Loucy (cell line): ENCODE data around the gene FLNA.

Experiments used
- H2AFZ ChIP-seq: fragments of 200-600 bp; sonication (generic); 2 replicates; pipeline ENCODE4 v1.6.0; 2016; ENCODE audit warnings: antibody characterized with exemption, mild to moderate bottlenecking, low read length, moderate library complexity
- H3F3A ChIP-seq: fragments of 200-600 bp; 2 replicates; pipeline ENCODE4 v1.6.0; 2016; ENCODE audit warnings: antibody characterized with exemption, low read depth, mild to moderate bottlenecking
- H3K27me3 ChIP-seq: fragments of 200-600 bp; sonication (generic); 2 replicates; pipeline ENCODE4 v1.6.1; 2014; ENCODE audit warnings: low read length, mild to moderate bottlenecking; ENCODE audit not compliant: insufficient read depth, poor library complexity, severe bottlenecking
- H3K36me3 ChIP-seq: fragments of 200-600 bp; sonication (generic); 2 replicates; pipeline ENCODE4 v1.6.1; 2016; ENCODE audit warnings: low read length; ENCODE audit not compliant: insufficient read depth
- H3K4me1 ChIP-seq: fragments of 200-600 bp; sonication (generic); 2 replicates; pipeline ENCODE4 v1.5.1; 2014; ENCODE audit warnings: low read length, mild to moderate bottlenecking; ENCODE audit not compliant: insufficient read depth, poor library complexity, severe bottlenecking
- H3K4me2 ChIP-seq: fragments of 200-600 bp; sonication (generic); 2 replicates; pipeline ENCODE4 v1.6.0; 2014; ENCODE audit warnings: antibody characterized with exemption, low read length, low read depth, mild to moderate bottlenecking; ENCODE audit not compliant: poor library complexity, severe bottlenecking
- H3K4me3 ChIP-seq: fragments of 200-600 bp; sonication (generic); 2 replicates; pipeline ENCODE4 v1.5.1; 2014; ENCODE audit warnings: low read length, mild to moderate bottlenecking, mixed read lengths; ENCODE audit not compliant: poor library complexity, severe bottlenecking
- H3K79me2 ChIP-seq: fragments of 200-600 bp; sonication (generic); 2 replicates; pipeline ENCODE4 v1.6.1; 2014; ENCODE audit warnings: low read length; ENCODE audit not compliant: insufficient read depth
- H3K9ac ChIP-seq: fragments of 200-600 bp; sonication (generic); 2 replicates; pipeline ENCODE4 v1.6.0; 2014; ENCODE audit warnings: mild to moderate bottlenecking, low read depth, low read length, moderate library complexity; ENCODE audit not compliant: poor library complexity, severe bottlenecking
- H3K9me2 ChIP-seq: fragments of 200-600 bp; sonication (generic); replicated peaks from 2 replicates; pipeline ENCODE4 v1.6.1; 2016; ENCODE audit warnings: low read depth, low read length, mixed read lengths
- H3K9me3 ChIP-seq: fragments of 200-600 bp; sonication (generic); 2 replicates; pipeline ENCODE4 v1.6.1; 2014; ENCODE audit warnings: mild to moderate bottlenecking, antibody characterized with exemption, low read length, low read depth; ENCODE audit not compliant: insufficient read depth
- H4K20me1 ChIP-seq: fragments of 200-600 bp; sonication (generic); 2 replicates; pipeline ENCODE4 v1.6.0; 2014; ENCODE audit warnings: antibody characterized with exemption, low read length, mild to moderate bottlenecking; ENCODE audit not compliant: insufficient read depth, poor library complexity, severe bottlenecking
- EZH2phosphoT487 ChIP-seq: fragments of 200-600 bp; IDR thresholded peaks from 2 replicates; pipeline ENCODE4 v1.6.1; 2018; ENCODE audit warnings: antibody characterized with exemption, mild to moderate bottlenecking, moderate library complexity, borderline replicate concordance
- TF ChIP-seq, protein P1 (sequence below): fragments of 200-600 bp; sonication (generic); conservative IDR thresholded peaks from 2 replicates; pipeline ENCODE4 v1.5.1; 2014; ENCODE audit warnings: mild to moderate bottlenecking, antibody characterized with exemption, low read length

The FLNA gene

DNA sequence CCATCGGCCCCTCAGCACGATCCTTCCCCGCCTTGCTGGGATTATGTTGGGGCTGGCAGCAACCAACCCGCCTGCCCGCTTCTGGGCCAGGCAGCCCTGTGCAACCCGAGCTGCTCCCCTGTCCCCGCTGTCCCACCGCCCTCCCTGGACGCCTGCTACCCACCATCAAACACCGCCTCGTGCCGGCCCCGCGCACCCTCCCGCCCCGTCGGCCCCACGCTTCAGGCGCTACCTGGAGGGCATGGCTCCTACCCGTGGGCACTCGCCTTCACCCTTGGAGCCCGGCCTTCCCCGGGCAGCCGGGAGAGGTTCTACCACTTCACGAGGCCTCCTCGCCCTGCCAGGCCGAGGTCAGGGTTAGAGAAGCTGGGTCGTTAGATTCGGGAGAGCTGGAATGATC, 41.9 kb downstream of the FLNA start:
- H2AFZ ChIP-seq, result no peak overlapping the region
- H3K79me2 ChIP-seq, result no peaks in the 10 kb centered on the region
- no peaks in the 10 kb centered on the region for H3F3A ChIP-seq
- H3K4me3 ChIP-seq, result no peak overlapping the region
- H3K9ac ChIP-seq, result no peak overlapping the region
- no peak overlapping the region for H3K4me2 ChIP-seq
- H3K36me3 ChIP-seq, result no peaks in the 10 kb centered on the region
- no peaks in the 10 kb centered on the region for H3K9me3 ChIP-seq
- H3K4me1 ChIP-seq, result no peaks in the 10 kb centered on the region
- H3K27me3 ChIP-seq, result no peaks in the 10 kb centered on the region
- no peaks in the 10 kb centered on the region for H4K20me1 ChIP-seq
- TF ChIP-seq EZH2phosphoT487, result no peak
- TF ChIP-seq, protein P1, sequence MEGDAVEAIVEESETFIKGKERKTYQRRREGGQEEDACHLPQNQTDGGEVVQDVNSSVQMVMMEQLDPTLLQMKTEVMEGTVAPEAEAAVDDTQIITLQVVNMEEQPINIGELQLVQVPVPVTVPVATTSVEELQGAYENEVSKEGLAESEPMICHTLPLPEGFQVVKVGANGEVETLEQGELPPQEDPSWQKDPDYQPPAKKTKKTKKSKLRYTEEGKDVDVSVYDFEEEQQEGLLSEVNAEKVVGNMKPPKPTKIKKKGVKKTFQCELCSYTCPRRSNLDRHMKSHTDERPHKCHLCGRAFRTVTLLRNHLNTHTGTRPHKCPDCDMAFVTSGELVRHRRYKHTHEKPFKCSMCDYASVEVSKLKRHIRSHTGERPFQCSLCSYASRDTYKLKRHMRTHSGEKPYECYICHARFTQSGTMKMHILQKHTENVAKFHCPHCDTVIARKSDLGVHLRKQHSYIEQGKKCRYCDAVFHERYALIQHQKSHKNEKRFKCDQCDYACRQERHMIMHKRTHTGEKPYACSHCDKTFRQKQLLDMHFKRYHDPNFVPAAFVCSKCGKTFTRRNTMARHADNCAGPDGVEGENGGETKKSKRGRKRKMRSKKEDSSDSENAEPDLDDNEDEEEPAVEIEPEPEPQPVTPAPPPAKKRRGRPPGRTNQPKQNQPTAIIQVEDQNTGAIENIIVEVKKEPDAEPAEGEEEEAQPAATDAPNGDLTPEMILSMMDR, result no peak
- no peaks in the 10 kb centered on the region for H3K9me2 ChIP-seq

DNA sequence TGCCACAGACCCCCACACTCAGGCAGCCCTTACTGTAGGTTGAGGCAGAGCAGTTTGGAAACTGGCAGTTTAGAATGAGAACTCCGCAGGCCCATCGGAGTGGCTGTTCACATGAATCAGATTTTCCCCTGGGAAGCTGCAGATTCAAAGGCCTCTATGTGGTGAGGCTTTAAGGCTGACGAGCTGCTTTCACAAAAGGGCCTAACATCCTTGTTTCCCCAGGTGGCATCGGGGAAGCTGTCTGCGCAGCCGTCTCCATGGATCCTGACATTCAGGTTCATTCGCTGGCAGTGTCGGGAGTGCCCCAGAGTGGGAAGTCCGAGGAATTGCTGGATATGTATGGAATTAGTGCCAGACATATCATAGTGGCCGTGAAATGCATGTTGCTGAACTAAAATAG, 45.1 kb downstream of the FLNA start:
- no peak overlapping the region for H3K4me3 ChIP-seq
- H4K20me1 ChIP-seq, result no peaks in the 10 kb centered on the region
- H3K4me2 ChIP-seq, result no peak overlapping the region
- H3K9ac ChIP-seq, result no peak overlapping the region
- TF ChIP-seq, protein P1, result no peak
- no peaks in the 10 kb centered on the region for H3F3A ChIP-seq
- H3K4me1 ChIP-seq, result peaks cover 15% of the 10 kb centered on the region
- H3K27me3 ChIP-seq, result no peaks in the 10 kb centered on the region
- no peaks in the 10 kb centered on the region for H3K36me3 ChIP-seq
- no peaks in the 10 kb centered on the region for H3K9me3 ChIP-seq
- no peaks in the 10 kb centered on the region for H3K79me2 ChIP-seq
- no peak overlapping the region for H2AFZ ChIP-seq
- no peaks in the 10 kb centered on the region for H3K9me2 ChIP-seq

DNA sequence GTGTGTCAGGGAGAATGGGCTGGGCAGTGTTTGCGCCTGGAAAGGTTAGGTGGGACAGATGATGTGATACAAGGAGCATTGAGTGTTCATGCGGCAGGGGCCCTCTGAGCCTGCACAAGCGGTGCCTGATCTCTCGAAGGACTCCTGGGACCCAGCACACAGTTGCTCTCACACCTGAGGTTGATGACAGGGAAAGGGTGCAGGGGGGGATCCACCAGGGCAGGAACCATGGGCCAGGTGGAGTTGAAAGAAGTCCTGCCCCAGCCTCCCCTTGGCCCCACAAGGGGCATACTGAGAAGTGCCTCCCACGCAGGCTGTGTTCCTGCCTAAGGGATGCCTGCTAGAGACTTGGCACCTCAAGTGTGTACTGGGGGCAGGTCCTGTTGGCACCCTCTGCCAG, 45.8 kb downstream of the FLNA start:
- Histone ChIP-seq H3K4me3 (no peak overlapping the region), H3K27me3 (no peaks in the 10 kb centered on the region), H3K9me2 (no peaks in the 10 kb centered on the region), H4K20me1 (no peaks in the 10 kb centered on the region), H3K9me3 (no peaks in the 10 kb centered on the region), H3K4me1 (peaks cover 15% of the 10 kb centered on the region), H3K36me3 (no peaks in the 10 kb centered on the region), H2AFZ (no peak overlapping the region), H3F3A (no peaks in the 10 kb centered on the region), H3K9ac (no peak overlapping the region), H3K4me2 (no peak overlapping the region), H3K79me2 (no peaks in the 10 kb centered on the region)
- no peak for TF ChIP-seq EZH2phosphoT487
- TF ChIP-seq, protein P1, result no peak
